Measurements from ENCODE around the gene PHLPP1.

The PHLPP1 gene

DNA sequence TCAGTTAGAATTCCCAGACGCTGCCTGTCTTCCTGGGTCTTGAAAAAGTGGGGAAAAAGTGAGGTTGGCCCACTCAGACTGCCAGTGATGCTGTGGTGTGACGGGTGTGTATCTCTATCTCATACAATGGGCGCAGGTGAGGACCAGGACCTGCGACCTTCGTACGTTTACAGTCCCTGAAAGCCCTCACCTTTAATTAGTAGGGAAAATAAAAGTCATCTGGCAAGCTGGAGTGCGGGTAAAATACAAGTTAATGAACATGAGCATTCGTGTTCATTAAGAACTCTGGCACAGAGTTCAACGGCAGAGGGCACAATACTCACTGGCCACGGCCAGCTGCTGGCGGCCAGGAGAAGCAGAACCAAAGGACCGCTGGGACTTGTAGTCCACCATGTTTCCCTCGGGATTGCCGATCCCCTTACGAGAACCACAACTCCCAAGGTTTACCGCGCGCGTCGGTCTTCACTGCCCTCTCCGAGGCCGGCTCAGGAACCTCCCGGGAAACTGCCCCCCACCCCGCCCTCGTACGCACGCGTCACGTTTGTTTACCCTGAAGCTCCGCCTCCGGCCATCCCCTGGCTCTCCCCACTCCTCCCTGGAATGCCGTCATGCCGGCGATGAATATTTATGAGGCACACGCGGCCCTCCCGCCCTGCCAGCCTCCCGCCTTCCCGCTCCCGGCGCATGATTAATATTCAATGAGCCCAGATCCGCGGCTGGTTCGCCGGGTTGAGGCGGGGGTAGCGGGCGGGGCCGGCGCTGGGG, 488 bp upstream of the PHLPP1 start (continued):
- TF ChIP-seq ZFP41 (tag by site-specific recombination; IDR thresholded peaks at IDR 0.05; ENCODE audit: borderline replicate concordance) (no peak), ZNF704 (tag by site-specific recombination; IDR thresholded peaks at IDR 0.05) (no peak), ZNF26 (tag by site-specific recombination; IDR thresholded peaks at IDR 0.05) (no peak), ZBTB17 (tag by site-specific recombination; IDR thresholded peaks at IDR 0.05) (peak; percentile 97), ZNF211 (tag by site-specific recombination; IDR thresholded peaks at IDR 0.05; ENCODE audit: low read depth) (no peak), ZNF629 (tag by site-specific recombination; IDR thresholded peaks at IDR 0.05) (peak; percentile 94), ZNF76 (tag by site-specific recombination; IDR thresholded peaks at IDR 0.05; ENCODE audit: borderline replicate concordance, low read depth) (peak; percentile 89), ZNF560 (tag by site-specific recombination; IDR thresholded peaks at IDR 0.05; ENCODE audit: borderline replicate concordance) (no peak), PRDM4 (tag by site-specific recombination; IDR thresholded peaks at IDR 0.05) (peak; percentile 76), ZNF391 (tag by site-specific recombination; IDR thresholded peaks at IDR 0.05; ENCODE audit: borderline replicate concordance, low read depth) (no peak), ZNF174 (tag by site-specific recombination; IDR thresholded peaks at IDR 0.05) (no peak), ZNF777 (tag by site-specific recombination; IDR thresholded peaks at IDR 0.05; ENCODE audit: borderline replicate concordance) (no peak), ZNF624 (tag by site-specific recombination; IDR thresholded peaks at IDR 0.05) (no peak), ZNF555 (tag by site-specific recombination; conservative IDR thresholded peaks at IDR 0.05) (no peak), ZNF548 (tag by site-specific recombination; IDR thresholded peaks at IDR 0.05) (no peak), KLF9 (tag by site-specific recombination; IDR thresholded peaks at IDR 0.05; ENCODE audit: low read depth) (peak; percentile 51; the same call in 1 of the 2 replicates), ZNF677 (tag by site-specific recombination; IDR thresholded peaks at IDR 0.05) (no peak), ZNF10 (tag by site-specific recombination; IDR thresholded peaks at IDR 0.05) (0 out of 2 replicates have a peak, but pooled peaks have one; percentile 8), CTCF (tag by site-specific recombination; IDR thresholded peaks at IDR 0.05) (peak; percentile 97), ZNF596 (tag by site-specific recombination; IDR thresholded peaks at IDR 0.05) (no peak), ZNF830 (tag by site-specific recombination; IDR thresholded peaks at IDR 0.05; ENCODE audit: low read depth) (no peak), TCF7L2 (IDR thresholded peaks at IDR 0.05; ENCODE audit: borderline replicate concordance, low read depth, low read length) (no peak), ZNF660 (tag by site-specific recombination; IDR thresholded peaks at IDR 0.05) (no peak), ZNF837 (tag by site-specific recombination; IDR thresholded peaks at IDR 0.05) (no peak), SCRT2 (tag by site-specific recombination; IDR thresholded peaks at IDR 0.05) (no peak)
- TF ChIP-seq, protein P1, sequence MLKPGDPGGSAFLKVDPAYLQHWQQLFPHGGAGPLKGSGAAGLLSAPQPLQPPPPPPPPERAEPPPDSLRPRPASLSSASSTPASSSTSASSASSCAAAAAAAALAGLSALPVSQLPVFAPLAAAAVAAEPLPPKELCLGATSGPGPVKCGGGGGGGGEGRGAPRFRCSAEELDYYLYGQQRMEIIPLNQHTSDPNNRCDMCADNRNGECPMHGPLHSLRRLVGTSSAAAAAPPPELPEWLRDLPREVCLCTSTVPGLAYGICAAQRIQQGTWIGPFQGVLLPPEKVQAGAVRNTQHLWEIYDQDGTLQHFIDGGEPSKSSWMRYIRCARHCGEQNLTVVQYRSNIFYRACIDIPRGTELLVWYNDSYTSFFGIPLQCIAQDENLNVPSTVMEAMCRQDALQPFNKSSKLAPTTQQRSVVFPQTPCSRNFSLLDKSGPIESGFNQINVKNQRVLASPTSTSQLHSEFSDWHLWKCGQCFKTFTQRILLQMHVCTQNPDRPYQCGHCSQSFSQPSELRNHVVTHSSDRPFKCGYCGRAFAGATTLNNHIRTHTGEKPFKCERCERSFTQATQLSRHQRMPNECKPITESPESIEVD (tag by site-specific recombination; IDR thresholded peaks at IDR 0.05) = no peak
- TF ChIP-seq, protein P2, sequence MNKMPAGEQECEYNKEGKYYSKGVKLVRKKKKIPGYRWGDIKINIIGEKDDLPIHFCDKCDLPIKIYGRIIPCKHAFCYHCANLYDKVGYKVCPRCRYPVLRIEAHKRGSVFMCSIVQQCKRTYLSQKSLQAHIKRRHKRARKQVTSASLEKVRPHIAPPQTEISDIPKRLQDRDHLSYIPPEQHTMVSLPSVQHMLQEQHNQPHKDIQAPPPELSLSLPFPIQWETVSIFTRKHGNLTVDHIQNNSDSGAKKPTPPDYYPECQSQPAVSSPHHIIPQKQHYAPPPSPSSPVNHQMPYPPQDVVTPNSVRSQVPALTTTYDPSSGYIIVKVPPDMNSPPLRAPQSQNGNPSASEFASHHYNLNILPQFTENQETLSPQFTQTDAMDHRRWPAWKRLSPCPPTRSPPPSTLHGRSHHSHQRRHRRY (tag by site-specific recombination; IDR thresholded peaks at IDR 0.05) = no peak
- TF ChIP-seq, protein P3, sequence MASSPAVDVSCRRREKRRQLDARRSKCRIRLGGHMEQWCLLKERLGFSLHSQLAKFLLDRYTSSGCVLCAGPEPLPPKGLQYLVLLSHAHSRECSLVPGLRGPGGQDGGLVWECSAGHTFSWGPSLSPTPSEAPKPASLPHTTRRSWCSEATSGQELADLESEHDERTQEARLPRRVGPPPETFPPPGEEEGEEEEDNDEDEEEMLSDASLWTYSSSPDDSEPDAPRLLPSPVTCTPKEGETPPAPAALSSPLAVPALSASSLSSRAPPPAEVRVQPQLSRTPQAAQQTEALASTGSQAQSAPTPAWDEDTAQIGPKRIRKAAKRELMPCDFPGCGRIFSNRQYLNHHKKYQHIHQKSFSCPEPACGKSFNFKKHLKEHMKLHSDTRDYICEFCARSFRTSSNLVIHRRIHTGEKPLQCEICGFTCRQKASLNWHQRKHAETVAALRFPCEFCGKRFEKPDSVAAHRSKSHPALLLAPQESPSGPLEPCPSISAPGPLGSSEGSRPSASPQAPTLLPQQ (tag by site-specific recombination; IDR thresholded peaks at IDR 0.05) = peak; percentile 24; the same call in 1 of the 2 replicates
